MM.1S (cell line): ENCODE results near the gene COBLL1.

Source experiments
- DNase-seq: peaks from one replicate; pipeline ENCODE4 v3.0.0-alpha.2; 2015
- H2AFZ ChIP-seq: fragments of 300-600 bp; sonication (generic); 2 replicates; pipeline ENCODE4 v1.6.0; 2016; ENCODE audit warnings: antibody characterized with exemption, low read length
- H3F3A ChIP-seq: fragments of 300-600 bp; sonication (generic); 2 replicates; pipeline ENCODE4 v1.6.1; 2016; ENCODE audit warnings: mild to moderate bottlenecking, antibody characterized with exemption, low read length, moderate library complexity, mixed read lengths; ENCODE audit not compliant: insufficient read depth
- H3K27ac ChIP-seq: fragments of 300-600 bp; sonication (generic); 2 replicates; pipeline ENCODE4 v1.5.1; 2016; ENCODE audit warnings: mild to moderate bottlenecking, low read length
- H3K27me3 ChIP-seq: fragments of 300-600 bp; sonication (generic); replicated peaks from 2 replicates; pipeline ENCODE4 v1.6.0; 2016; ENCODE audit warnings: low read length; ENCODE audit not compliant: insufficient read depth
- H3K36me3 ChIP-seq: fragments of 300-600 bp; sonication (generic); replicated peaks from 2 replicates; pipeline ENCODE4 v1.6.1; 2016; ENCODE audit warnings: mild to moderate bottlenecking, low read length, mixed read lengths; ENCODE audit not compliant: insufficient read depth
- H3K4me1 ChIP-seq: fragments of 300-600 bp; sonication (generic); 2 replicates; pipeline ENCODE4 v1.6.1; 2016; ENCODE audit warnings: low read length, mixed read lengths
- H3K4me2 ChIP-seq: fragments of 300-600 bp; sonication (generic); 2 replicates; pipeline ENCODE4 v1.6.0; 2016; ENCODE audit warnings: low read depth, low read length
- H3K4me3 ChIP-seq: fragments of 300-600 bp; sonication (generic); 2 replicates; pipeline ENCODE4 v1.5.1; 2016; ENCODE audit warnings: low read length, mixed read lengths
- H3K79me2 ChIP-seq: fragments of 300-600 bp; sonication (generic); 2 replicates; pipeline ENCODE4 v1.6.1; 2016; ENCODE audit warnings: mixed run types, low read length, mixed read lengths
- H3K9ac ChIP-seq: fragments of 300-600 bp; sonication (generic); 2 replicates; pipeline ENCODE4 v1.6.1; 2016; ENCODE audit warnings: low read length, mixed read lengths
- H3K9me2 ChIP-seq: fragments of 300-600 bp; sonication (generic); replicated peaks from 2 replicates; pipeline ENCODE4 v1.6.1; 2016; ENCODE audit warnings: mild to moderate bottlenecking, low read length, mixed read lengths; ENCODE audit not compliant: insufficient read depth
- H3K9me3 ChIP-seq: fragments of 300-600 bp; sonication (generic); replicated peaks from 2 replicates; pipeline ENCODE4 v1.6.1; 2016; ENCODE audit warnings: mild to moderate bottlenecking, low read length, mixed read lengths; ENCODE audit not compliant: insufficient read depth
- H4K20me1 ChIP-seq: fragments of 300-600 bp; sonication (generic); 2 replicates; pipeline ENCODE4 v1.6.1; 2016; ENCODE audit warnings: mild to moderate bottlenecking, low read length, moderate library complexity, mixed read lengths; ENCODE audit not compliant: insufficient read depth
- CTCF ChIP-seq: fragments of 300-600 bp; sonication (generic); IDR thresholded peaks from 2 replicates; pipeline ENCODE4 v1.5.1; 2016; ENCODE audit warnings: antibody characterized with exemption, low read length, mixed read lengths
- EZH2 ChIP-seq: fragments of 300-600 bp; sonication (generic); optimal IDR thresholded peaks from 2 replicates; pipeline ENCODE3; 2017; ENCODE audit warnings: low read depth, mild to moderate bottlenecking, antibody characterized with exemption, low read length, mixed read lengths
- EZH2phosphoT487 ChIP-seq: fragments of 300-600 bp; sonication (generic); IDR thresholded peaks from 2 replicates; pipeline ENCODE4 v1.6.1; 2018; ENCODE audit warnings: antibody characterized with exemption, low read length

The COBLL1 gene

GRCh38 chr2:164887434-164888144 lies 46.0 kb upstream of the COBLL1 start:
- Histone ChIP-seq H3K4me1 (peaks cover 6% of the 10 kb centered on the region), H3K36me3 (no peaks in the 10 kb centered on the region), H3K9me3 (no peaks in the 10 kb centered on the region), H3K27me3 (no peaks in the 10 kb centered on the region), H3K9ac (no peak overlapping the region), H3K4me3 (no peak overlapping the region), H3F3A (no peaks in the 10 kb centered on the region), H3K4me2 (no peak overlapping the region), H2AFZ (no peak overlapping the region), H3K79me2 (no peaks in the 10 kb centered on the region), H4K20me1 (no peaks in the 10 kb centered on the region), H3K9me2 (no peaks in the 10 kb centered on the region), H3K27ac (no peak overlapping the region)
- TF ChIP-seq EZH2 (no peak), EZH2phosphoT487 (no peak), CTCF (no peak)
- DNase-seq = no peak

- Histone ChIP-seq H3K9ac (no peak overlapping the region), H3K27me3 (no peaks in the 10 kb centered on the region), H3K9me2 (no peaks in the 10 kb centered on the region), H3F3A (no peaks in the 10 kb centered on the region), H3K4me2 (no peak overlapping the region), H3K79me2 (no peaks in the 10 kb centered on the region), H4K20me1 (no peaks in the 10 kb centered on the region), H3K9me3 (no peaks in the 10 kb centered on the region), H3K36me3 (no peaks in the 10 kb centered on the region), H3K27ac (no peak overlapping the region), H3K4me3 (no peak overlapping the region), H2AFZ (no peak overlapping the region), H3K4me1 (peaks cover 6% of the 10 kb centered on the region)
- DNase-seq = no peak
- TF ChIP-seq CTCF = no peak
- TF ChIP-seq EZH2phosphoT487 = no peak
- no peak for TF ChIP-seq EZH2
Observed at GRCh38 chr2:164882276-164882675, 40.7 kb upstream of the COBLL1 start.

GRCh38 chr2:164881524-164881923 lies 39.9 kb upstream of the COBLL1 start:
- Histone ChIP-seq H3K36me3 (no peaks in the 10 kb centered on the region), H3K9me2 (no peaks in the 10 kb centered on the region), H3K27me3 (no peaks in the 10 kb centered on the region), H3K9me3 (no peaks in the 10 kb centered on the region), H3K79me2 (no peaks in the 10 kb centered on the region), H2AFZ (no peak overlapping the region), H3K4me3 (no peak overlapping the region), H3K4me2 (no peak overlapping the region), H3K27ac (no peak overlapping the region), H3K4me1 (peaks cover 6% of the 10 kb centered on the region), H4K20me1 (no peaks in the 10 kb centered on the region), H3F3A (no peaks in the 10 kb centered on the region), H3K9ac (no peak overlapping the region)
- no peak for DNase-seq
- no peak for TF ChIP-seq EZH2
- no peak for TF ChIP-seq CTCF
- no peak for TF ChIP-seq EZH2phosphoT487
